LNCaP clone FGC (cell line): ENCODE results near the gene GREM1.

Experiments used
- DNase-seq: peaks from one replicate; pipeline ENCODE4 v3.0.0-alpha.2; 2011; ENCODE audit warnings: low read depth
- H3K4me3 ChIP-seq: 2 replicates; pipeline ENCODE4 v1.5.1; 2011; ENCODE audit warnings: mild to moderate bottlenecking, low read depth, low read length, control low read depth
- TF ChIP-seq, protein P1 (sequence below): IDR thresholded peaks from 2 replicates; pipeline ENCODE4 v1.5.1; 2012; ENCODE audit warnings: mild to moderate bottlenecking; ENCODE audit not compliant: control insufficient read depth, insufficient read depth; ENCODE audit errors: extremely low read depth

GREM1 gene

GRCh38 chr15:32716915-32717425, 834 bp upstream of the GREM1 start:
- DNase-seq, result no peak
- TF ChIP-seq, protein P1, sequence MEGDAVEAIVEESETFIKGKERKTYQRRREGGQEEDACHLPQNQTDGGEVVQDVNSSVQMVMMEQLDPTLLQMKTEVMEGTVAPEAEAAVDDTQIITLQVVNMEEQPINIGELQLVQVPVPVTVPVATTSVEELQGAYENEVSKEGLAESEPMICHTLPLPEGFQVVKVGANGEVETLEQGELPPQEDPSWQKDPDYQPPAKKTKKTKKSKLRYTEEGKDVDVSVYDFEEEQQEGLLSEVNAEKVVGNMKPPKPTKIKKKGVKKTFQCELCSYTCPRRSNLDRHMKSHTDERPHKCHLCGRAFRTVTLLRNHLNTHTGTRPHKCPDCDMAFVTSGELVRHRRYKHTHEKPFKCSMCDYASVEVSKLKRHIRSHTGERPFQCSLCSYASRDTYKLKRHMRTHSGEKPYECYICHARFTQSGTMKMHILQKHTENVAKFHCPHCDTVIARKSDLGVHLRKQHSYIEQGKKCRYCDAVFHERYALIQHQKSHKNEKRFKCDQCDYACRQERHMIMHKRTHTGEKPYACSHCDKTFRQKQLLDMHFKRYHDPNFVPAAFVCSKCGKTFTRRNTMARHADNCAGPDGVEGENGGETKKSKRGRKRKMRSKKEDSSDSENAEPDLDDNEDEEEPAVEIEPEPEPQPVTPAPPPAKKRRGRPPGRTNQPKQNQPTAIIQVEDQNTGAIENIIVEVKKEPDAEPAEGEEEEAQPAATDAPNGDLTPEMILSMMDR, result no peak
- no peak overlapping the region for H3K4me3 ChIP-seq

DNA sequence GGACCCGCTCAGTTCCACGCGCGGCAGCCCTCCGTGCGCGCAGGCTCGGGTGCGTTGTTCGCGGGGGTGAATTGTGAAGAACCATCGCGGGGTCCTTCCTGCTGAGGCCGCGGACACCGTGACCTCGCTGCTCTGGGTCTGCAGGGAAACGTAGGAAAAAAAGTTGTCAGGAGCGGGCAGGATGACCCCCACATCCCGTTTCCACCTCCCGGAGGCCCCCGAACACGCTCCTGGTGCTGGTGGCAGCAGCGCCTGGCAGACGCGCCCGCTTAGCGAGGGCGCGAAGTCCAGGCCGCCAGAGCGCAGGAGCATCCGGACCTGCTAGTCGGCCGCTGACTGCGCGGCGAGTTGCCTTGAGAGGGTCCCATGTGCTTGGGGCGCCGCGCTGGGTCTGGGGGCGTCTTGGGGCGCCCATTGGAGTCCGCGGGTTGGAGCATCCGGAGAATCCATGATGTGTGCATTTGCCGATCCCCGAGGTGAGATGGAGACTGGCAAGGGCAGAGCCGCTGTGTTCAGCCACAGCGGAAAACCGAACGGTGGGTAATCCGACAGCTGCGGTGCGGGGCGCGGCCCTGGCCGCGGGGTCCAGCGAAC, 520 bp downstream of the GREM1 start:
- H3K4me3 ChIP-seq, result no peak overlapping the region
- DNase-seq, result no peak
- TF ChIP-seq, protein P1, result no peak

DNA sequence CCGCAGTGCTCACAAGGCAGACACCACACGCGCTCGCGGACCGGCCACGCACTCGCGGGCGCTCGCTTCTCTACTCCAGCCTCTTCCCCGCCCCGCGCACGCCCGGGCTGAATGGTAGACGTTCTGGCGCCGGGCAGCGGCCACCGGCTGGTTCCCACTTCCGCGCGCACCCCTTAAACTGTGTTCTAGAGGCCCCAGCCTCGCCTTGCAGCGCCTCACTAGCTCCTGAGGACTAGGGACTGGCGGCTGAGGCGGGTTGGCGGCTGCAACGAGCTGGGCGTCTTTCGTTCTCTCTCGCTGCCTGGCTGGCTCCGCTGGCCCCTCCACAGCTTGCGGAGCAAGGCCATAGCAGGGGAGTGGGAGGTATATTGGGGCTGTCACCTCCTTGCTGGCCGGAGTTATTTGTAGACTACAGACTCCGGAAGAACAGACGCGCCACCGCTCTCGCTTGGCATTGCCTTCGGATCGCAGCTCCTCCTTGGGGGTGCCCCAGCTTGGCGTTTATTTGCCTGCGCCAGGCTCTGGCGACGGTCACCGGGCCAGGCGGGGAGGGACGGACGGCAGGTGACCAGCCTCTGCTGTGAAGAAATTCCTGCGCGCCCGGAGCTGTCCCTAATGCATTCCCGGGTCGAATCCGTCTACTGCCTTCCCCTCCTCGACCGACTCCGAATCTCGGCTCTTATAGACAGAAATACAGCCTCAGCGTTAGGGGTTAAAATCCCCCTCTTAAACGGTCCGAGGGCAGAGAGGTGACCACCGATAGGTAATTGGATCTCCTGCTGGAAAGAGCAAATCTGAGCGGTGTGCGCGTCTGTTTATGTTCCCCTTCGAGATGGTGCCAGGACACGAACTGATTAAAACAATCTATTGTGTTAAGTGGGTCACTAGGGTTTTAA, 1.3 kb downstream of the GREM1 start:
- TF ChIP-seq, protein P1, result no peak
- no peak for DNase-seq

DNA sequence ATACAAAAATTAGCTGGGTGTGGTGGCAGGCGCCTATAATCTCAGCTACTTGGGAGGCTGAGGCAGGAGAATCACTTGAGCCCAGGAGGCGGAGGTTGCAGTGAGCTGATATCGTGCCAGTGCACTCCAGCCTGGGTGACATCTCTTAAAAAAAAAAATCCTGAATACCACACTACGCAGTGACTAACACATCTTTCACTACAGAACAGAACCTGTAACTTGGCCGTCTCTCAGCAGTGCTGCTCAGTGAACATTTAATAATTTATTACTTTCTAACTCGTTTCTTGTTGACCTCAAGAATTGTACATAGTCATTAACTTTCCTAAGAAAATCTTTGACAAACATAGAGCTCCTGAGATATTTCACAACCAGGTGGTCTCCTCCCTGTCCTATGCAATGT, 3.8 kb downstream of the GREM1 start:
- TF ChIP-seq, protein P1, result no peak
- no peak for DNase-seq
- H3K4me3 ChIP-seq, result no peak overlapping the region

More for the DNA sequence above, 1.3 kb downstream of the GREM1 start:
- no peak overlapping the region for H3K4me3 ChIP-seq

- TF ChIP-seq, protein P1, result no peak
- no peak overlapping the region for H3K4me3 ChIP-seq
- no peak for DNase-seq
These were observed 4.3 kb downstream of the GREM1 start for GRCh38 chr15:32722136-32722535.

GRCh38 chr15:32723171-32723948, 5.6 kb downstream of the GREM1 start:
- DNase-seq, result no peak
- H3K4me3 ChIP-seq, result no peak overlapping the region

More at GRCh38 chr15:32723171-32723948, 5.6 kb downstream of the GREM1 start:
- TF ChIP-seq, protein P1, result no peak
